ENCODE measurements around the gene FRY. TPM values are rescaled to one million over a fixed set of nuclear protein-coding genes. Genes with fewer than 3 reads are reported as not detected.

Gene FRY
- total RNA-seq, 5 donors from 2014 or later (not counting 1 experiment from before 2014, with no cell fraction given) = 11.5 to 35.3 (median 15.2) TPM

GRCh38 chr13:32040052-32040642 is 8.6 kb downstream of the FRY start:
- no peak for ATAC-seq (replicated peaks in 1 of 4)

GRCh38 chr13:32040689-32041088 is 9.1 kb downstream of the FRY start:
- H3K4me3 Mint-ChIP-seq = no peak overlapping the region
- H3K9me3 Mint-ChIP-seq = peaks cover 0 to 4% (median 0%) of the 10 kb centered on the region in 3 donors
- H3K27ac Mint-ChIP-seq = peak overlapping the region; percentile 62 to 73
- POLR2A ChIA-PET = no interaction called here
- H3K4me1 Mint-ChIP-seq = peaks cover 50 to 58% (median 54%) of the 10 kb centered on the region in 3 donors
- no peaks in the 10 kb centered on the region for H3K36me3 ChIP-seq (ENCODE audit: control insufficient read depth in 2 of 2, extremely low read depth in 1 of 2, insufficient read depth in 1 of 2, low read length in 1 of 2)
- H3K27me3 ChIP-seq (replicated peaks in 1 of 2; ENCODE audit: control insufficient read depth in 2 of 2, extremely low read depth in 1 of 2, insufficient read depth in 2 of 2, low read length in 1 of 2) = no peaks in the 10 kb centered on the region
- H3K4me1 ChIP-seq (ENCODE audit: control insufficient read depth in 1 of 2, extremely low read depth in 1 of 2, insufficient read depth in 2 of 2, low read length in 2 of 2) = peaks cover 0 to 30% of the 10 kb centered on the region in 2 experiments
- ATAC-seq (replicated peaks in 1 of 4) (no peak), DNase-seq (no peak)
- H3K27ac ChIP-seq (ENCODE audit: low read length) = no peak overlapping the region
- CTCF ChIA-PET = interaction anchor here in 1 of 2 donors (0.6 kb wide), 1 partner anchor 202 kb away, joined by 3 read pairs; no protein-coding TSS in a partner anchor
- WGBS (ENCODE audit: insufficient coverage) = 83% methylated on average over 1 of the region's 3 CpGs
- H3K9me3 ChIP-seq = no peaks in the 10 kb centered on the region
- H3K4me3 ChIP-seq (ENCODE audit: control insufficient read depth in 1 of 2, extremely low read depth in 1 of 2, low read length in 1 of 2) = no peak overlapping the region
- H3K36me3 Mint-ChIP-seq = peaks cover 3% of the 10 kb centered on the region
- H3K27me3 Mint-ChIP-seq = no peaks in the 10 kb centered on the region

More at GRCh38 chr13:32040052-32040642, 8.6 kb downstream of the FRY start:
- H3K27ac ChIP-seq (ENCODE audit: low read length) = no peak overlapping the region
- no peaks in the 10 kb centered on the region for H3K36me3 ChIP-seq (ENCODE audit: control insufficient read depth in 2 of 2, extremely low read depth in 1 of 2, insufficient read depth in 1 of 2, low read length in 1 of 2)
- no peak for DNase-seq
- no peak overlapping the region for H3K4me3 ChIP-seq (ENCODE audit: control insufficient read depth in 1 of 2, extremely low read depth in 1 of 2, low read length in 1 of 2)
- H3K4me1 ChIP-seq (ENCODE audit: control insufficient read depth in 1 of 2, extremely low read depth in 1 of 2, insufficient read depth in 2 of 2, low read length in 2 of 2) = peaks cover 0 to 32% of the 10 kb centered on the region in 2 experiments
- Mint-ChIP-seq H3K27me3 (no peaks in the 10 kb centered on the region), H3K9me3 (peaks cover 0 to 4% (median 0%) of the 10 kb centered on the region in 3 donors), H3K36me3 (peaks cover 3% of the 10 kb centered on the region), H3K4me3 (no peak overlapping the region), H3K27ac (peak overlapping the region; percentile 62 to 73), H3K4me1 (peaks cover 52 to 60% (median 53%) of the 10 kb centered on the region in 3 donors)
- no peaks in the 10 kb centered on the region for H3K27me3 ChIP-seq (replicated peaks in 1 of 2; ENCODE audit: control insufficient read depth in 2 of 2, extremely low read depth in 1 of 2, insufficient read depth in 2 of 2, low read length in 1 of 2)
- CTCF ChIA-PET = no interaction called here
- POLR2A ChIA-PET = interaction anchor here in 1 of 2 donors (0.7 kb wide), 1 partner anchor 90 kb away, joined by 3 read pairs; no protein-coding TSS in a partner anchor
- no CpG with 5 or more reads among the region's 3 CpGs for WGBS (ENCODE audit: insufficient coverage)
- H3K9me3 ChIP-seq = no peaks in the 10 kb centered on the region

- ATAC-seq (replicated peaks in 1 of 4) (no peak), DNase-seq (no peak)
- H3K9me3 ChIP-seq = no peaks in the 10 kb centered on the region
- ChIA-PET CTCF (interaction anchor here (0.6 kb wide), 3 partner anchors 9 to 201 kb away, joined by 3 to 4 read pairs (median 4); no protein-coding TSS in a partner anchor), POLR2A (interaction anchor here in 1 of 2 donors (0.6 kb wide), 1 partner anchor 30 kb away, joined by 3 read pairs; no protein-coding TSS in a partner anchor)
- H3K9me3 Mint-ChIP-seq = peaks cover 0 to 4% (median 0%) of the 10 kb centered on the region in 3 donors
- H3K4me1 Mint-ChIP-seq = peaks cover 48 to 58% (median 51%) of the 10 kb centered on the region in 3 donors
- H3K36me3 Mint-ChIP-seq = peaks cover 3% of the 10 kb centered on the region
- H3K27ac Mint-ChIP-seq = peak overlapping the region in 1 of 2 donors; percentile 40
- H3K4me3 Mint-ChIP-seq = peak overlapping the region in 1 of 3 donors; percentile 49
- H3K36me3 ChIP-seq (ENCODE audit: control insufficient read depth in 2 of 2, extremely low read depth in 1 of 2, insufficient read depth in 1 of 2, low read length in 1 of 2) = no peaks in the 10 kb centered on the region
- WGBS (ENCODE audit: insufficient coverage) = 83% methylated on average over 3 of the region's 5 CpGs
- no peaks in the 10 kb centered on the region for H3K27me3 Mint-ChIP-seq
- no peak overlapping the region for H3K27ac ChIP-seq (ENCODE audit: low read length)
- no peaks in the 10 kb centered on the region for H3K27me3 ChIP-seq (replicated peaks in 1 of 2; ENCODE audit: control insufficient read depth in 2 of 2, extremely low read depth in 1 of 2, insufficient read depth in 2 of 2, low read length in 1 of 2)
- H3K4me1 ChIP-seq (ENCODE audit: control insufficient read depth in 1 of 2, extremely low read depth in 1 of 2, insufficient read depth in 2 of 2, low read length in 2 of 2) = peaks cover 0 to 30% of the 10 kb centered on the region in 2 experiments
- no peak overlapping the region for H3K4me3 ChIP-seq (ENCODE audit: control insufficient read depth in 1 of 2, extremely low read depth in 1 of 2, low read length in 1 of 2)
Measured at GRCh38 chr13:32041429-32041828, 9.9 kb downstream of the FRY start.

- no peak overlapping the region for H3K27ac ChIP-seq (ENCODE audit: low read length)
- peak overlapping the region in 1 of 3 donors; percentile 49 for H3K4me3 Mint-ChIP-seq
Measured at GRCh38 chr13:32042551-32042950, 11.0 kb downstream of the FRY start.

GRCh38 chr13:32044446-32044845 is 12.9 kb downstream of the FRY start:
- ATAC-seq (replicated peaks in 1 of 4) = no peak
- POLR2A ChIA-PET = no interaction called here
- peaks cover 3% of the 10 kb centered on the region for H3K36me3 Mint-ChIP-seq
- H3K36me3 ChIP-seq (ENCODE audit: control insufficient read depth in 2 of 2, extremely low read depth in 1 of 2, insufficient read depth in 1 of 2, low read length in 1 of 2) = no peaks in the 10 kb centered on the region
- peaks cover 4 to 50% of the 10 kb centered on the region in 2 experiments for H3K4me1 ChIP-seq (ENCODE audit: control insufficient read depth in 1 of 2, extremely low read depth in 1 of 2, insufficient read depth in 2 of 2, low read length in 2 of 2)
- no peaks in the 10 kb centered on the region for H3K9me3 ChIP-seq
- WGBS (ENCODE audit: insufficient coverage) = no CpG with 5 or more reads among the region's 1 CpG
- peak overlapping the region in 1 of 2 donors; percentile 36 for H3K27ac Mint-ChIP-seq
- H3K4me1 Mint-ChIP-seq = peaks cover 41 to 66% (median 52%) of the 10 kb centered on the region in 3 donors
- no peak overlapping the region for H3K4me3 Mint-ChIP-seq
- peaks cover 0 to 4% (median 0%) of the 10 kb centered on the region in 3 donors for H3K9me3 Mint-ChIP-seq
- H3K4me3 ChIP-seq (ENCODE audit: control insufficient read depth in 1 of 2, extremely low read depth in 1 of 2, low read length in 1 of 2) = no peak overlapping the region
- H3K27me3 ChIP-seq (replicated peaks in 1 of 2; ENCODE audit: control insufficient read depth in 2 of 2, extremely low read depth in 1 of 2, insufficient read depth in 2 of 2, low read length in 1 of 2) = no peaks in the 10 kb centered on the region
- no peaks in the 10 kb centered on the region for H3K27me3 Mint-ChIP-seq
- no peak overlapping the region for H3K27ac ChIP-seq (ENCODE audit: low read length)
- no peak for DNase-seq
- CTCF ChIA-PET = no interaction called here

More at GRCh38 chr13:32042551-32042950, 11.0 kb downstream of the FRY start:
- peaks cover under 1 to 38% of the 10 kb centered on the region in 2 experiments for H3K4me1 ChIP-seq (ENCODE audit: control insufficient read depth in 1 of 2, extremely low read depth in 1 of 2, insufficient read depth in 2 of 2, low read length in 2 of 2)
- peaks cover 43 to 59% (median 48%) of the 10 kb centered on the region in 3 donors for H3K4me1 Mint-ChIP-seq
- H3K4me3 ChIP-seq (ENCODE audit: control insufficient read depth in 1 of 2, extremely low read depth in 1 of 2, low read length in 1 of 2) = no peak overlapping the region
- no peaks in the 10 kb centered on the region for H3K27me3 Mint-ChIP-seq
- peaks cover 0 to 4% (median 0%) of the 10 kb centered on the region in 3 donors for H3K9me3 Mint-ChIP-seq
- no peaks in the 10 kb centered on the region for H3K27me3 ChIP-seq (replicated peaks in 1 of 2; ENCODE audit: control insufficient read depth in 2 of 2, extremely low read depth in 1 of 2, insufficient read depth in 2 of 2, low read length in 1 of 2)
- ATAC-seq (replicated peaks in 1 of 4) (peak; percentile 18 to 61 (median 36)), DNase-seq (no peak)
- H3K36me3 Mint-ChIP-seq = peaks cover 3% of the 10 kb centered on the region
- ChIA-PET CTCF (interaction anchor here in 1 of 2 donors (1.6 kb wide), 1 partner anchor 12 kb away, joined by 4 read pairs; no protein-coding TSS in a partner anchor), POLR2A (no interaction called here)
- no peaks in the 10 kb centered on the region for H3K36me3 ChIP-seq (ENCODE audit: control insufficient read depth in 2 of 2, extremely low read depth in 1 of 2, insufficient read depth in 1 of 2, low read length in 1 of 2)
- H3K27ac Mint-ChIP-seq = peak overlapping the region; percentile 81 to 82
- no peaks in the 10 kb centered on the region for H3K9me3 ChIP-seq

- no peak overlapping the region for H3K4me3 ChIP-seq (ENCODE audit: control insufficient read depth in 1 of 2, extremely low read depth in 1 of 2, low read length in 1 of 2)
- POLR2A ChIA-PET = no interaction called here
- ATAC-seq (replicated peaks in 1 of 4) (no peak), DNase-seq (no peak)
- no peaks in the 10 kb centered on the region for H3K27me3 ChIP-seq (replicated peaks in 1 of 2; ENCODE audit: control insufficient read depth in 2 of 2, extremely low read depth in 1 of 2, insufficient read depth in 2 of 2, low read length in 1 of 2)
- H3K27ac ChIP-seq (ENCODE audit: low read length) = no peak overlapping the region
- Mint-ChIP-seq H3K4me3 (no peak overlapping the region), H3K27me3 (no peaks in the 10 kb centered on the region), H3K4me1 (peaks cover 39 to 66% (median 51%) of the 10 kb centered on the region in 3 donors), H3K27ac (peak overlapping the region in 1 of 2 donors; percentile 81), H3K9me3 (peaks cover 0 to 4% (median 0%) of the 10 kb centered on the region in 3 donors), H3K36me3 (peaks cover 3% of the 10 kb centered on the region)
- CTCF ChIA-PET = interaction anchor here in 1 of 2 donors (0.6 kb wide), 1 partner anchor 160 kb away, joined by 3 read pairs; no protein-coding TSS in a partner anchor
- H3K36me3 ChIP-seq (ENCODE audit: control insufficient read depth in 2 of 2, extremely low read depth in 1 of 2, insufficient read depth in 1 of 2, low read length in 1 of 2) = no peaks in the 10 kb centered on the region
- 84% methylated on average over 2 of the region's 3 CpGs for WGBS (ENCODE audit: insufficient coverage)
- H3K4me1 ChIP-seq (ENCODE audit: control insufficient read depth in 1 of 2, extremely low read depth in 1 of 2, insufficient read depth in 2 of 2, low read length in 2 of 2) = peaks cover 4 to 48% of the 10 kb centered on the region in 2 experiments
- H3K9me3 ChIP-seq = no peaks in the 10 kb centered on the region
Measured at GRCh38 chr13:32045537-32045936, 14.0 kb downstream of the FRY start.
